ENCODE data around the gene PITHD1. TPM values are rescaled to one million over a fixed set of nuclear protein-coding genes. Genes with fewer than 3 reads are reported as not detected.
A peak's percentile ranks its signal among the peaks of the same experiment; 100 is the strongest.

Gene PITHD1
- total RNA-seq, 1 experiment from 2014 or later: 48.9 TPM

DNA sequence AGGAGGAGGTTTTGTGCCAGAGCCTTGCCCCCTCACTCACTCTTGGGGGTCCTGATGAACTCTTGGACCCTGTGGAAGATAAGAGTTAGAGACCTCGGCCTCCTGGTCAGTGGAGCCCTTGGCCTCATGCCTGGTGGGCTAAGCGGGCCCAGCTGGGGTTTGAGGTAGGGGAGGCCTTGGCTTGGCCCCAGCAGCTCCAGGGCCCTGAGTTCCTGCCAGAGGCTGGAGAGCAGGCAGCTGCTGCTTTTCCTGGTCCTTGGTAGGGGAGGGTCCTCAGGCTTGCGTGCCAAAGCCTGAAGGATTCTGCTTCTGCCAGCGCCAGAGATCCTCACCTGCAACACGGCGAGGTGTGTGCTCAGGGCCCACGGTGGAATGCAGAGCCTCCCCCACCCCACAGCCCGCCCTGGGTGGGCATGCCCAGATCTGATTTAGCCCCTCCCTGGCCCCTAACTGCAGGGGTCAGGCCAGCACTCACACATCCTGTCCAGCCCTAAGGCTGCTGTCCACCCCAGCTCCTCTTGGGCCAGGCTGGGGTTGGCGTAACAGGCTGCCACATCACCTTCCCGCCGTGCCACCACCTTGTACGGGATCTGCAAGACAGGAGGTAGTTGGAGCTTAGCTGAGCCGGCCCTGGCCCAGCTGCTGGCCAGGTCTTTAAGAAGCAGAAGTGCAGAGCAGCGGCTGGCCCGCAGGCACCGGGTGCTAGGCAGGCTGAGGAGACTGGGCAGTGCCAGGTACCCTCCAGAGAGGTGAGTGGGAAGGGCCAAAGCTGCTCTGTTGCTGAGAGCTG, 17.7 kb downstream of the PITHD1 start:
- TSS peak; percentile 18 for BruUV-seq (replicated peaks)
- POLR2A ChIA-PET: interaction anchor here (1.6 kb wide), 1 partner anchor 18 kb away, joined by 4 read pairs; the partner anchor contains the start of gene PITHD1

DNA sequence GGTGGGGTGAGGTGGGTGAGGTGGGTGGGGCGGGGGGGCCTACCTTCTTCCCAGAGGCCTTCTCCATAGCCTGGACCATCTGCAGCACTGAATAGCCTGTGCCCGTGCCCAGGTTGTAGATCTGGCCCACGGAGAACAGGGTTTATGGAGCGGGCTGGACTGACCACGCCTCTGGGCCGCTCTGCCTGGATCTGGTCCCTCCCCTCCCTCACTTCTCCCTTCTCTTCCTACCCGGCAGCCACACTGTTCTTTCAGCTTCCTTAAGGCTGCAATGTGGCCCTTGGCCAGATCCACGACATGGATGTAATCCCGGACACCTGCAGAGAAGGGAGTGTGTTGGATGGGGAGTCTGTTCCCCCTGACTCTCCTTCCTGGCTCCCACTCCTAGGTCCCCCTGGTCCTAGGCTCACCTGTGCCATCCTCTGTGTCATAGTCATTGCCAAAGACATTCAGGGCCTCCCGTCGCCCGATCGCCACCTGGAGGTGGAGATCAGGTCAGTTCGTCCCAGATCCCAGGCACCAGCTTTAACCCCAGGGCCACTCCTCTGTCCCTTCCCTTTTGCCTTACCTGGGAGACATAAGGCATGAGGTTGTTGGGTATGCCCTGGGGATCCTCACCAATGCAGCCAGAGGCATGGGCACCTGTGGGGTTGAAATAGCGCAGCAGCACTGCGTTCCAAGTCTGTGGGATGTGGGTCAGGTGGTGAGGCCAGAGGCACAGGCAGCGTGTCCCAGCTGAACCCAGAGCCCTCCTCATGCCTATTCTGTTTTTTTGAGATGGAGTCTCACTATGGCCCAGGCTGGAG, 18.5 kb downstream of the PITHD1 start:
- in situ Hi-C loops (cut with HindIII; ENCODE audit: low pct_unique_long_range_greater_than_20kb, low sequenced_read_pairs) (no loop called here), intact Hi-C loops (cut with micrococcal nuclease; ENCODE audit: unreplicated experiment) (no loop called here)
- Histone ChIP-seq H3K27ac (ENCODE audit: low read length) (peak overlapping the region; percentile 25; the same call in 1 of the 2 replicates), H3K36me3 (ENCODE audit: control insufficient read depth, insufficient read depth, low read length) (peaks cover 8% of the 10 kb centered on the region; the same call in 1 of the 2 replicates), H3K27me3 (ENCODE audit: control insufficient read depth, insufficient read depth, low read length) (no peaks in the 10 kb centered on the region), H3K4me3 (ENCODE audit: low read depth in 2 of 2, low read length in 2 of 2) (peak overlapping the region in 1 of 2 experiments; percentile 13; a peak in 1 of 4 replicates), H3K4me1 (ENCODE audit: control insufficient read depth, insufficient read depth, low read length) (peaks cover 53% of the 10 kb centered on the region), H3K9me3 (ENCODE audit: control insufficient read depth, insufficient read depth, low read depth, low read length) (no peaks in the 10 kb centered on the region)
- DNase-seq (ENCODE audit: low read depth, low spot score) (no peak), ATAC-seq (peak; percentile 18)
- TF ChIP-seq TCF7L2 (IDR thresholded peaks at IDR 0.05; ENCODE audit: low read depth, low read length) (no peak), POLR2AphosphoS5 (IDR thresholded peaks at IDR 0.05; ENCODE audit: low read depth, low read length) (no peak; the same call in 1 of the 2 replicates), CTCF (IDR thresholded peaks at IDR 0.05) (peak; percentile 80)
- TF ChIP-seq, protein P1, sequence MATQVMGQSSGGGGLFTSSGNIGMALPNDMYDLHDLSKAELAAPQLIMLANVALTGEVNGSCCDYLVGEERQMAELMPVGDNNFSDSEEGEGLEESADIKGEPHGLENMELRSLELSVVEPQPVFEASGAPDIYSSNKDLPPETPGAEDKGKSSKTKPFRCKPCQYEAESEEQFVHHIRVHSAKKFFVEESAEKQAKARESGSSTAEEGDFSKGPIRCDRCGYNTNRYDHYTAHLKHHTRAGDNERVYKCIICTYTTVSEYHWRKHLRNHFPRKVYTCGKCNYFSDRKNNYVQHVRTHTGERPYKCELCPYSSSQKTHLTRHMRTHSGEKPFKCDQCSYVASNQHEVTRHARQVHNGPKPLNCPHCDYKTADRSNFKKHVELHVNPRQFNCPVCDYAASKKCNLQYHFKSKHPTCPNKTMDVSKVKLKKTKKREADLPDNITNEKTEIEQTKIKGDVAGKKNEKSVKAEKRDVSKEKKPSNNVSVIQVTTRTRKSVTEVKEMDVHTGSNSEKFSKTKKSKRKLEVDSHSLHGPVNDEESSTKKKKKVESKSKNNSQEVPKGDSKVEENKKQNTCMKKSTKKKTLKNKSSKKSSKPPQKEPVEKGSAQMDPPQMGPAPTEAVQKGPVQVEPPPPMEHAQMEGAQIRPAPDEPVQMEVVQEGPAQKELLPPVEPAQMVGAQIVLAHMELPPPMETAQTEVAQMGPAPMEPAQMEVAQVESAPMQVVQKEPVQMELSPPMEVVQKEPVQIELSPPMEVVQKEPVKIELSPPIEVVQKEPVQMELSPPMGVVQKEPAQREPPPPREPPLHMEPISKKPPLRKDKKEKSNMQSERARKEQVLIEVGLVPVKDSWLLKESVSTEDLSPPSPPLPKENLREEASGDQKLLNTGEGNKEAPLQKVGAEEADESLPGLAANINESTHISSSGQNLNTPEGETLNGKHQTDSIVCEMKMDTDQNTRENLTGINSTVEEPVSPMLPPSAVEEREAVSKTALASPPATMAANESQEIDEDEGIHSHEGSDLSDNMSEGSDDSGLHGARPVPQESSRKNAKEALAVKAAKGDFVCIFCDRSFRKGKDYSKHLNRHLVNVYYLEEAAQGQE (IDR thresholded peaks at IDR 0.05; ENCODE audit: insufficient read depth in 1 of 2, low read depth in 2 of 2, low read length in 1 of 2): no peak
- CTCF ChIA-PET: interaction anchor here (0.6 to 1.3 kb wide), 4 partner anchors 19 to 120 kb away, joined by 3 to 6 read pairs (median 4); partner anchors contain the start of gene PITHD1
- POLR2A ChIA-PET: interaction anchor here (0.7 to 1.6 kb wide), 2 partner anchors 19 to 1443 kb away, joined by 3 to 4 read pairs; partner anchors contain the start of gene PITHD1
- BruUV-seq (replicated peaks): no TSS peak

More for the DNA sequence above, 17.7 kb downstream of the PITHD1 start:
- ATAC-seq: no peak
- intact Hi-C loops (cut with micrococcal nuclease; ENCODE audit: unreplicated experiment) (no loop called here), in situ Hi-C loops (cut with HindIII; ENCODE audit: low pct_unique_long_range_greater_than_20kb, low sequenced_read_pairs) (no loop called here)
- no peak for DNase-seq (ENCODE audit: low read depth, low spot score)
- TF ChIP-seq CTCF (IDR thresholded peaks at IDR 0.05) (no peak), POLR2AphosphoS5 (IDR thresholded peaks at IDR 0.05; ENCODE audit: low read depth, low read length) (no peak)
- TF ChIP-seq, protein P1 (IDR thresholded peaks at IDR 0.05; ENCODE audit: insufficient read depth in 1 of 2, low read depth in 2 of 2, low read length in 1 of 2): 0 out of 4 replicates have a peak, but pooled peaks of 1 of the 2 experiments have one; percentile 35
- Histone ChIP-seq H3K9me3 (ENCODE audit: control insufficient read depth, insufficient read depth, low read depth, low read length) (no peaks in the 10 kb centered on the region), H3K36me3 (ENCODE audit: control insufficient read depth, insufficient read depth, low read length) (peaks cover 11% of the 10 kb centered on the region; the same call in 1 of the 2 replicates), H3K4me1 (ENCODE audit: control insufficient read depth, insufficient read depth, low read length) (peaks cover 48% of the 10 kb centered on the region), H3K4me3 (ENCODE audit: low read depth in 2 of 2, low read length in 2 of 2) (no peak overlapping the region), H3K27ac (ENCODE audit: low read length) (peak overlapping the region; percentile 68; the same call in 1 of the 2 replicates), H3K27me3 (ENCODE audit: control insufficient read depth, insufficient read depth, low read length) (no peaks in the 10 kb centered on the region)
- CTCF ChIA-PET: interaction anchor here (1.0 to 1.3 kb wide), 3 partner anchors 18 to 121 kb away, joined by 3 to 6 read pairs (median 5); partner anchors contain the start of gene PITHD1
